Keratinocyte (primary cell): Measurements from ENCODE around the gene POU4F2. TPM values are rescaled to one million over a fixed set of nuclear protein-coding genes. Genes with fewer than 3 reads are reported as not detected.

Experiments
- DNase-seq: peaks from one replicate; pipeline ENCODE4 v3.0.0-alpha.2; 2011; ENCODE audit warnings: low read depth, missing footprints, low spot score
- FAIRE-seq: peaks from 2 replicates; lab custom pipeline; 2011; peaks lifted over from hg19 to GRCh38; lab: Jason Lieb, UNC
- H2AFZ ChIP-seq: 2 replicates; pipeline ENCODE4 v1.6.0; 2012; ENCODE audit warnings: low read length, control low read depth, inconsistent platforms; ENCODE audit not compliant: control insufficient read depth
- H3K27ac ChIP-seq: 2 replicates; pipeline ENCODE4 v1.5.1; 2011; ENCODE audit warnings: low read length; ENCODE audit not compliant: control insufficient read depth, insufficient read depth
- H3K27me3 ChIP-seq: 3 replicates; pipeline ENCODE4 v1.6.0; 2011; ENCODE audit warnings: low read length; ENCODE audit not compliant: control insufficient read depth, insufficient read depth; ENCODE audit errors: extremely low read depth
- H3K36me3 ChIP-seq, 2 experiments: 2 replicates in 1 of 2; 3 replicates in 1 of 2; pipeline ENCODE4 v1.5.1; 2011; ENCODE audit warnings: low read length in 2 of 2, mild to moderate bottlenecking in 1 of 2; ENCODE audit not compliant: control insufficient read depth in 2 of 2, insufficient read depth in 2 of 2; ENCODE audit errors: extremely low read depth in 1 of 2
- H3K4me1 ChIP-seq: 3 replicates; pipeline ENCODE4 v1.5.1; 2011; ENCODE audit warnings: low read length; ENCODE audit not compliant: control insufficient read depth, insufficient read depth; ENCODE audit errors: extremely low read depth
- H3K4me2 ChIP-seq: 3 replicates; pipeline ENCODE4 v1.6.0; 2011; ENCODE audit warnings: low read depth, low read length; ENCODE audit not compliant: control insufficient read depth, insufficient read depth; ENCODE audit errors: extremely low read depth
- H3K4me3 ChIP-seq, 3 experiments: fragments of 200-600 bp in 1 of 3; sonication (generic) in 1 of 3; 2 replicates in 2 of 3; 3 replicates in 1 of 3; pipeline ENCODE4 v1.5.1; 2011 to 2016; ENCODE audit warnings: low read length in 3 of 3, mild to moderate bottlenecking in 3 of 3, control low read depth in 2 of 3, inconsistent platforms in 1 of 3, low read depth in 1 of 3, mixed read lengths in 1 of 3, mixed run types in 1 of 3, moderate library complexity in 1 of 3; ENCODE audit not compliant: control insufficient read depth in 2 of 3, insufficient read depth in 2 of 3; ENCODE audit errors: extremely low read depth in 1 of 3
- H3K79me2 ChIP-seq: 2 replicates; pipeline ENCODE4 v1.6.0; 2012; ENCODE audit warnings: low read length; ENCODE audit not compliant: control insufficient read depth, insufficient read depth
- H3K9ac ChIP-seq: 3 replicates; pipeline ENCODE4 v1.6.0; 2011; ENCODE audit warnings: low read length; ENCODE audit not compliant: control insufficient read depth, insufficient read depth; ENCODE audit errors: extremely low read depth
- H3K9me1 ChIP-seq: 3 replicates; pipeline ENCODE4 v1.6.0; 2011; ENCODE audit warnings: low read length; ENCODE audit not compliant: control insufficient read depth, insufficient read depth; ENCODE audit errors: extremely low read depth
- H3K9me3 ChIP-seq: 2 replicates; pipeline ENCODE4 v1.5.1; 2012; ENCODE audit warnings: low read depth, low read length; ENCODE audit not compliant: control insufficient read depth
- H4K20me1 ChIP-seq: 3 replicates; pipeline ENCODE4 v1.6.0; 2011; ENCODE audit warnings: low read length; ENCODE audit not compliant: control insufficient read depth, insufficient read depth; ENCODE audit errors: extremely low read depth
- CTCF ChIP-seq, 3 experiments: IDR thresholded peaks in 1 of 3; conservative IDR thresholded peaks in 1 of 3; optimal IDR thresholded peaks in 1 of 3; 2 replicates in 2 of 3; 3 replicates in 1 of 3; pipeline versions ENCODE3 to v1.5.1; 2011; ENCODE audit warnings: low read length in 3 of 3, mild to moderate bottlenecking in 3 of 3, moderate library complexity in 2 of 3, control low read depth in 1 of 3, inconsistent platforms in 1 of 3; ENCODE audit not compliant: insufficient read depth in 2 of 3; ENCODE audit errors: extremely low read depth in 1 of 3
- EZH2 ChIP-seq: IDR thresholded peaks from one replicate; pipeline ENCODE4 v1.6.1; 2012; ENCODE audit warnings: inconsistent platforms, mild to moderate bottlenecking, low read length, moderate library complexity
- dilution Hi-C: fragments of 300-500 bp; cut with MboI; formaldehyde crosslinking; loops from one replicate; pipeline ENCODE4 v1.7.0; 2020; ENCODE audit warnings: low sequenced_read_pairs; ENCODE audit not compliant: extremely low pct_ligation_motif_present
- polyA plus RNA-seq, 5 experiments: library from polyadenylated mRNA; depleted of rRNA in 3 of 5; stranded (reverse) in 3 of 5; stranded (forward) in 1 of 5; unstranded in 1 of 5; fragments of >200 nt; gene quantifications; 1 replicate in 1 of 5; 2 replicates in 3 of 5; 3 replicates in 1 of 5; pipeline versions ENCODE4 v1.2.1 to v1.2.3, GENCODE V29; 2011 to 2012; ENCODE audit warnings: missing spikeins in 2 of 5, low read depth in 1 of 5, low replicate concordance in 1 of 5

POU4F2 gene
- polyA plus RNA-seq, 1 donor (not counting 4 experiments of a cell fraction or from before 2014, with no cell fraction given): not detected

GRCh38 chr4:146645921-146646320 lies 7.2 kb downstream of the POU4F2 start:
- DNase-seq: no peak
- Histone ChIP-seq H3K36me3 (no peaks in the 10 kb centered on the region), H3K79me2 (no peaks in the 10 kb centered on the region), H4K20me1 (no peaks in the 10 kb centered on the region), H3K9me3 (no peaks in the 10 kb centered on the region), H3K4me1 (no peaks in the 10 kb centered on the region), H3K9ac (no peak overlapping the region), H3K27me3 (peaks cover 61% of the 10 kb centered on the region), H3K27ac (no peak overlapping the region), H3K4me3 (no peak overlapping the region), H3K4me2 (no peak overlapping the region), H3K9me1 (no peaks in the 10 kb centered on the region), H2AFZ (no peak overlapping the region)
- FAIRE-seq: no peak
- TF ChIP-seq EZH2 (no peak), CTCF (optimal IDR thresholded peaks at IDR 0.05 in 1 of 3, IDR thresholded peaks at IDR 0.05 in 1 of 3, conservative IDR thresholded peaks at IDR 0.05 in 1 of 3; ENCODE audit: extremely low read depth in 1 of 3, insufficient read depth in 2 of 3, low read length in 3 of 3) (no peak)
- dilution Hi-C loops: no loop called here

GRCh38 chr4:146646593-146647325 lies 8.1 kb downstream of the POU4F2 start:
- Histone ChIP-seq H4K20me1 (no peaks in the 10 kb centered on the region), H3K9me1 (no peaks in the 10 kb centered on the region), H3K9ac (no peak overlapping the region), H3K36me3 (no peaks in the 10 kb centered on the region), H3K4me2 (no peak overlapping the region), H3K27ac (no peak overlapping the region), H3K4me1 (no peaks in the 10 kb centered on the region), H3K4me3 (no peak overlapping the region), H3K27me3 (peaks cover 63% of the 10 kb centered on the region), H3K9me3 (no peaks in the 10 kb centered on the region), H3K79me2 (no peaks in the 10 kb centered on the region), H2AFZ (no peak overlapping the region)
- dilution Hi-C loops: no loop called here
- FAIRE-seq (no peak), DNase-seq (no peak)
- TF ChIP-seq CTCF (optimal IDR thresholded peaks at IDR 0.05 in 1 of 3, IDR thresholded peaks at IDR 0.05 in 1 of 3, conservative IDR thresholded peaks at IDR 0.05 in 1 of 3; ENCODE audit: extremely low read depth in 1 of 3, insufficient read depth in 2 of 3, low read length in 3 of 3) (no peak), EZH2 (no peak)
